ENCODE results near the gene C1orf226.

The C1orf226 gene

DNA sequence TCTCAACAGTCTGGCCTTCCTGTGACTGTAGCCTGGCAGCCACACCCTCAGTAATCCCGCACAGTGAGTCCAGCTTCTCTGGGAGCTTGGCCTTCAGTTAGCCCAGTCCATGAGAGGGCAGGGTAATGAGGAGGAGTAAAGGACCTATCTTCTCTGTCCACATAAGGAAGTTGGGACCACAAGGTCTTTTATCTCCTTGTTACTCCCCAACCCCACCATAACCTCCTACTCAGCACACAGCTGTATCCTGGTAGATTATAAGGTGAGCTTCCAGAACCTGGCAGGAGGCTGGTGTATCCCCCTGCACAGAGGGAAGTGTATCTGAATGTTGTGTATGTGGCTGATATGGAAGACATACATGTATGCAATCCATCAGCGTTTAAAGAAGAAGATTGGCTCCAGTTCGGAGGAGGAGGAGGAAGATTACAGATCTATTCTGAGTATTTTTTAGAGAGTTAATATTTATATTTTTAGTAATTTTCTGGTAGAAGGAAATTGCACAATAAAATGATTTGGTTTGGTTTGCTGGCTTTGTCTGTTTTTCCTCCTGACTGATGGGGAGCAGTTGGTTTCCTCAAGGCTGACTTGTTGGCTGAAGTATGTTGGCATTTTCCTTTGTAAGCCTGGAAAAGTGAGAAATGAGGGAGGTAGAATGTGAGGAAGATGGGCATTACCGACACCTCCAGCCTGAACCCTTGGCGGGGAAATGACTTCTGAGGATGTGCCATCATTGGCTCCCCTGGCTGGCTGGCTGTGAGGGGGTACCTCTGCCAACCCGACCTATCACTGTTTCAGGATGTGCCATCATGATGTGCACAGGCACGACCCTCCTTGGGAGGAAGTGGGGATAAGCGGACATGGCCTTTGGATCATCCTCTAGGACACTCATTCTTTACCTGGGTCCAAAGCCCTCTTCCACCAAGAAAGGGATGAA lies 5.0 kb downstream of the C1orf226 start:
- no peak for DNase-seq

DNA sequence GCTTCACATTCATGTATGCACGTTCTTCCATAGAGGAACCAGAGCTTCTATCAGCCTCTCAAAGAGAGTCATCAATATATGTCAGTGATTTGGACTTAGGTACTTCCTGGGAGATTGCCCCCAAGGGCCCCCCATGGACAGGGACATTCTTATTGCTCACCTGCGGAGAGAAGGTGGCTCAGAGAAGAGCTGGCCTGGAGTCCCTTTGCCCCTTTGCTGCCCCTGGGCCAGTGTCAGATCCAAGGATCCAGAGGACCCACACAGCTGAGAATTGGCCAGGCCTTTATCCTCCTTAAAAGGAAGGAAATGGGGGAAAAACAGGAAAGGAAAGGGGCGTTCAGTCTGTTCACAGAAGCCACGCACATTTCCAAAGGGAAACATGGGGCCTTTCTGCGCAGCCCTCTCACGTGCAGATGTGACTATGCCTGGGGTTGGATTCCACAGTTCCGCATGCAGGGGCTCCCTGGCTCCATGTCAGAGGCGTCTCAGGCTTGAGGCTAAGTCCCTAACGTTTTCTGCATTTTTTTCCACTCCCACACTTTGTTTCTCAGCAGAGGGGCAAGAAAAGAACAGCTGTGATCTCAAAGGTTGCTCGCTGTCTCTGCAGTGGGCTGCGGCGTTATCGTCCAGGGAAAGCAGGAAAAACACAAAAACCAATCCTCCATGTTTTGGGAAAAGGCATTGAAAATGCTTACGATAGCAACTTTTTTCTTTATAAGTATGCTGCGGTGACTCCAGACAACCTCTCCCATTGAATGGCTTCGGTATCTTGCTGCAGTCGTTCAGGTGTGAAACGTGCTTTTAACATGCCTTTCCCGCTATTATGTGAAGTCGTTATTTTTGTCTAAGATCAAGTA lies 5.9 kb downstream of the C1orf226 start:
- DNase-seq: no peak

DNA sequence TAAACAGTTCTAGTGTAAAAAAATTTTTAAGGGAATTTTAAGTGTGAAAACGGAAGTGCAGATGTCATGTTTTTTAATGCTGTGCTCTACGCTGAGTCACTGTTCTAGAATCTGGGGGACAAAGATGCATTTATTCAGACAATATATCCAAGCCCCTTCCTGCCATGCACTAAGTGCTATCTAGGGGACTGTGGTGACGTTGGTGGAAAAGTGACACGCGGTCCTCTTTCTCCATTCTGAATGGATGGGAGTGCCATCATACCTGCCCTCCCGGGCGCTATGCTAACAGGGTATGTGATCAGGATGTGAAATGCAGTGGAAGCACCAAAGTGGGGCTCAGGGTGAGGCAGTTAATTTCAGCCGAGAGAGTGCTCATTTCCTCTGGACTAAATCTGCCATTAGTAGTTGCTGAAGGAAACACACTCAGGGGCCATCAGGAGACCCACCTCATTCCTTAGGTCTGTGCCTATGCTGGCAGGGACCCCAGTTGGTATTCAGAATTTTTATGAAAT lies 6.6 kb downstream of the C1orf226 start:
- DNase-seq: no peak

DNA sequence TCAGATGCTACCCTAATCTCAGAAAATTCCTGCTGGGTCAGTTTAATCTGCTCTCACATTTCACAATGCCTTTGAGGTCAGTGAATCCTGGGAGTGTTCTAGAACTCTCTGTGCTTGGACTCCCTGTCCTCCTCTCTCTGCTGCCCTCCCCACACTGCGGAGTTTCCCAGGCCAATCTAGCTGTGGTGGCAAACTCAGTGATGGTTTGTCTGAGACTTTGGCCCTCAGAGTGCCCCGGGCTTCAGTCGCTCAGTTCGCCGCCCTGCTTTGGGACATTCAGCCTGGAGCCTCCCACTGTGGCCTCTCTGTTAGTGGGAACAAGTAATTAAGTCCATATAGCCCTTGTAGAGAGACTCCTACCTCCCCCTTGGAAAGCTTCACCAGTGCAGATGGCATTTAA lies 7.1 kb downstream of the C1orf226 start:
- no peak for DNase-seq

DNA sequence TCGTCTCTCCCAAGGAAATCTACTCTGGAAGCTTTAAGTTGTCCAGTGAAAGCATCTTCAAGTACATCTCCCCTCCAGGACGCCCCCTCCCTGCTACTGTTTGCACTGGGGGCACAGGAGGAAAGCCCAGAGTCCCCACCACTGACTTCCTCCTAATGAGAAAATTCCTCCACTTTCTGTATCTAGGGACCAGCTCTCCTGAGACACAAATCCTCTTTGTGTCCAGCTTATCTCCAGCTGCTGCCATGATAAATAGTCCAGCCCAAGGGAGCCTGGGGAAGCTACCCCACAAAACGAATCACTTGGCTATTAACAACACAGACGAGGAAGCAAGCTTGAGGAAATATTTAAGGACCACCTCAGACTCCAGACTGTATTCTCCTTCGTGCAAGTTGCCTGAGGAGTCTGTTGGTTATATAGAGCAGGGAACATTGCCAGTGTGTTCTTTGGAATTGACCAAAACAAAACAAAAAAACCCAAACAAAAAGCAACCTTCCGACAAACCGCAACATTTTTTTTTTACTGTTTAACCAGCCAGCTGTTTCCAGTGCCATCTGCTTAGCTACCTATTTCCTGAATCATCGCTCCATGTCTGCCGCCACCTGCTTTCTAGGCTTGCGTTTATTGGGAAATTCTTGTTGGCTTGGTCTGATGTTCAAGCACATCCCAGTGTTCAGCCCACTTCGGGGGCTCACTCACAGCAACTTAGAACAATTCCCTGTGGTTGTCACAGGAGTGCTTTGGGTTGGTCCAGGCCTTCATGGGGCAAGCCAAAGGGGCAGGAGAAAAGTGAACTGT lies 7.7 kb downstream of the C1orf226 start:
- DNase-seq: no peak

DNA sequence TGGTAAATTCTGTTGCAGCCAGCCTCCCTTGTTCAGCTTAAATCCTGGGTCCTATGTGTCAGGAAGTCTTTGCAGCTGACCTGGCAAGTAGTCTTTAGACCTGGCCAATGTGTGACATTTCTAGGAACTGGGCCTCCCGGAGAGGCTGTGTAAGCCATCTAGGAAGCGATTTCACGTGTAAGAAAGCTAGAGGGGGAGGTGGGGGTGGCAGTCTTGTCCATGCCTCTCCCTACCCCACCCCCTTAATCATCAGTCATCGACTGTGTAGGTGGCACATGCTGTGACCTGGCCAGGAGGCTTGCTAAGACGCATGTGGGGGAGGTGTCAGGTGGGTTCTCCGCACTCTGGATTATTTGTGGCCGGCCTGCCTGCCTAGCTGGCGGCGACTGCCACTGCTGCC lies 8.4 kb downstream of the C1orf226 start:
- DNase-seq: no peak

DNA sequence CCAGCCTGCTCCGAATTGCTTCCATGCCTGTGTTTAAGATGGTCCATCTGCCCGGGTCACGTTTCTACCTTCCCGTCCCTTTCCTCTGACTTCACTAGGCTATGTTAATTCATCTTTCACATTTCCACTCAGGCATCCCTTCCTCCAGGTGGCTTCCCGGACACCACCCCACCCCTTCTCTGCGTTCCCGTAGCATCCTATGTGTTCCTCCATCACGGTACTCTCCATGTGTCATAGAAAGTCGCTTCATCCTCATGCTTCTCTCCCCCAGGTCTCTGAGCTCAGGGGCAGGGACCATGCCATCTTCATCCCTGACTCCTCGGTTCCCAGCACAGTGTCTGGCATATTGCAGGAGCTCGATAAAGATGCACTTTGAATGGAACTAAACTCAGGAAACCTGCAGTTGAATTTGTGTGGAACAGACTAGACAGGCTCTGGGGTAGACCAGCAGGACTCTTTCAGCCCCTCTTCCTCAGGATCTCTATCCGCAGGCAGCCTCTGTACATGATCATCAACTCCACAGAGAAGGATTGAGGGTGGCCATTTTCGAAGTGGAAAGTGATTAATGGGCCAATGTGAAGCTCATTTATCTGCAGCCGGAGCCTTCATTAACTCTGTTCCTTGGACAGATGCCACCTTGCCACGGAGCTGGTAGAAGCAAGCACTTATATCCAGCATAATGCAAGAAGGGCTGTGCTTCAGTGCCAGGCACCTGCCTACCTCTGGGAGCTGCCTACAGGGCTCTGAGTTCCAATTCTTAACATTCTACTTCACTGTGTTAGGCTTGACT lies 9.1 kb downstream of the C1orf226 start:
- no peak for DNase-seq

DNA sequence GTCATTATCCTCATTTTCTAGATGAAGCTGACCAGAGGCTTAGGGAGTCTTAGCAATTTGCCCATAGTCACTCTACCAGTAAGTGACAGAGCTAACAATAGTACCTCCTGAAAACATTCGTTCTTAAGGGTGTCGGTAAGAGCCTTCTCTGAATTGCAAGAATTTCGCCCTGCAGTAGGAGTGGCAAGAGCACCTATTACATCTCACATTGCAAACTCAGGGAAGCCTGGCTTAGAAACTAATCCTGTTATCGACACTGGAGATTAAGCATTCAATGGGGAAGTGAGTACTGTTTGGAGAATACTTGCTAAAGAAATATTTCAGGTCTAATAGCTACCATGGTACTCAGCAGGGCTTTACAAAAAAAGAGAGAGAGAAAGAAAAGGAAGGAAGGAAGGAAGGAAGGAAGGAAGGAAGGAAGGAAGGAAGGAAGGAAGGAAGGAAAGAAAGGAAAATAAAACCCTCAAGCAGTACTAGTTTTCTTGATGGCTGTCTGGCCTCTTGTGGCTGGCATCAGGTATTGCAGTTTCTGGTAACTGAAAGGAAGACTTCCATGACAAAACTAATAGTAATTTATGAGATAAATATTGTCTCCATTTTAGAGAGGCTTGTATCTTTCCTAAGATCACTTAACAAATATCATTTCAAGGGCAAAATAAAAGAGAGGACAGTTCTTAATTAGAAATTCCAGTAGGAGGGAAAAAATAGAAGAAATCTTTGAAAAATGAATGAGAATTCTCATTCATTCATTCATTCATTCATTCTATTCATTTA lies 10.4 kb downstream of the C1orf226 start:
- DNase-seq: peak in 1 of 2 experiments; percentile 8

DNA sequence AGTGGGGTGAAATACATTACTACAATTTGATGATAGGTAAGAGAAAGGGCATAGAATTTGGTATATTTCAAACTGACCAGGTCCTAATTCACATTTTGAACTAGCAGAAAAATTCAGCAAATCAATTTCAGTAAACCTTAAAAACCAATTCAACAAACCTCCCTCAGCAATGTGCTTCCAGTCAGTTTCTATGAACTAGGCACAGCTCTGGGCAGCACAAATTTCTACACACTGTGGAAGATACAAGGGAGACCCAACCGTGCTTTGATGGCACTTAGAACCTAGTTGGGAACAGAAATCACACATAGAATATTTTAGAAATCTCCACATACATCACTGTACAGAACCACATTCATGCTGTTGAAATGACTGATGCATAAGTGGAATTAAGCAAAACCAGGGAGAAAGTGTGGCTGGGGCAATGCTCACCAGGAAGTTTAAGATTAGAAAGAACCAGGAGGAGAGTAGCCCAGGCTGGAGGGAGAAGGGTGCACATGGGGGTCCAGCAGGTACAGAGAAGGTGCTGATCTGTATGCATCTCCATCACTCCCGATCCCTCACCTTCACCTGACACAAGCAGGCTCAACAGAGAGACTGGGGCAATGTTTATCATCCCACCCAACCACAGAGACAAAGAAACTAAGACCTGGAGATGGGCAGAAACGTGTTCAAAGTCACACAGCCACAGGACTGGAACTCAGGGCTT lies 14.8 kb downstream of the C1orf226 start:
- no peak for DNase-seq

DNA sequence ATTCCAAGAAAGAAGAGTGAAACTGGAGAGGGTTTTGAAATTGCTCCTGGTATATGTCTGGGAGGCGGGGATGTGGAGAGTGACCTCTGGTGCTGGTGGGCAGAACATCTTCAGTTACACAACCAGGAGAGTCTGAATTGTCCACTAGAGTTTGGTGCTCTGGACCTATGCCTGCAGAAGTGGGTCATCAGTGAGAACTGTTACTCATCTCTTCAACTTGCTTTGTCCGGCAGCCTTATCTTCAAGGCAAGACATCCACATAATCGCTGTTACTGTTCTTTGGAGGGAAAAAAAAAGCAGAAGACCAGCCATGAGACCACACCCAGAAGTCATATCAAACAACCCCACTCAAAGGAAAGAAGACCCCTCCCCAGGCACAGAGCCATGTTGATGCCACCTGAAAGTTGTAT lies 15.5 kb downstream of the C1orf226 start:
- DNase-seq: no peak

DNA sequence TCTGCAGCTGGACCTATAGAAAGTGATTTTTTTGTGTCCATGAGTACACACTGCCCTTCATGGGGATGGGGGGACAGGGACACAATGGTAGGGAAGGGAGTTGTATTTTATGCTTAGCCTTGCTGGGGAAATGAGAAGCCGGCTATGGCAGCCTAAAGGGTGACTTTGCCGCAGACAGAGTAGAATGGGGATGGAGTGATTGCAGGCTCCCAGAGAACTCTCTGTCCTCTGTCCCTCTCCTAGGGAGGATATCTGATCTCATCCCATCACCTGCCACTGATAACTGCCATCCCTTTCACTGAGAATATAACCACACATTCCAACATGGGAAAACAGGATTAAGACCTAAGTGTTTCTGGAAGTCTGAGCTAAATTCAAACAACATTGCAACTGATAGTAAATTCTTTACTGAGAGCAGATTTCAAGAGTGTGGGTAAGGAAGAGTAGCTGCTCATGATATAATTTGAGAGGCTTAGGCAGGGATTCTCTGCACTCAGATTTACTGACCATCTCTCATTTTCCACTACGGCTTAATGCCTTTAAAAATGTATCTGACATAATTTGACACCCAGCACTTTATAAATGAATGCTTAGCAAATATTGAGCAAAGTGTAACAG lies 16.5 kb downstream of the C1orf226 start:
- no peak for DNase-seq

DNA sequence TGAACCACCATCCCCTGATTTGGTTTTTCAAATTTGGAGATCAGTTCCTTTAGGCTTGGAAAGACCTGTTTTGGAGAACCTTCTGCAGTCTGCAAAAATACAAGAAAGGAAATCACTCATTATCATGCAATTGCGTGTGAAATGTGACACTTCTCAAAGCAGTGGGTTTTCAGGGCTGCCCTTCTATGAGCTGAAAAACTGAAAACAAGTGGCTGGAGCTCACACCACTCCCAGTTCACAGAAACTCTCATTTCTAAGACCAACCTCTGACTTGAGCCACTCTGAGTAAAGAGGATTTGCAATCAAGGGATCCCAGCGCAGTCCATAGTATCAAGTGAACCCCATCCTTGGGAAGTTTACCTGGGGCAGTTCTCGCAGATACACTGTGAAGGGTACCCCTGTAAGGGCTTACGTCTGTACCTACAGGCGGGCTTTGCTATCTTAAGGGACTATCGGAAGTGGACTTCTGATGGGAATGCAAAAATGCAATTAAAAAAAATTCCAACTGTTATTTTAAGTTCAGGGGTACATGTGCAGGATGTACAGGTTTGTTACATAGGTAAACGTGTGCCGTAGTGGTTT lies 17.6 kb downstream of the C1orf226 start:
- DNase-seq: no peak

DNA sequence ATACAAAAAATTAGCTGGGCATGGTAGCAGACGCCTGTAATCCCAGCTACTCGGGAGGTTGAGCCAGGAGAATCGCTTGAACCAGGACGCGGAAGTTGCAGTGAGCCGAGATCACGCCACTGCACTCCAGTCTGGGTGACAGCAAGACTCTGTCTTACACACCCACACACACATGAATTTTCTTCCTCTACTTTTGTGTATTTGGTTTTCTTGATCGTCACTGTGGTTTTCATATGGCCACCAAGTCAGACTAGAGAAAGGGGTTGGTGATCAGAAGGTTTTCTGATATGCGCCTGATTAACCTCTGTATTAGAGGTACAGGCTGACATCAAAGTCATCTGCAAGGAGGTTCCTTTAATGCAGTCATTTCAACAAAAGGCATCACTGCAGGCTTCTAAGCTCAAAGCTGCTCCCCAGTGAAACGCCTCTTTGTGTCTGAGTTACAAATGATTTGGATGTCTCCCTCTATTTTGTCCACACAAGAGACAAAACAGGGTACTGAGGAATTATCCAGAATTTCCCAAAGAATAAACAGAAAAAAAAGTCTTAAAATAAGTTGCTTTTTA lies 19.3 kb downstream of the C1orf226 start:
- no peak for DNase-seq

DNA sequence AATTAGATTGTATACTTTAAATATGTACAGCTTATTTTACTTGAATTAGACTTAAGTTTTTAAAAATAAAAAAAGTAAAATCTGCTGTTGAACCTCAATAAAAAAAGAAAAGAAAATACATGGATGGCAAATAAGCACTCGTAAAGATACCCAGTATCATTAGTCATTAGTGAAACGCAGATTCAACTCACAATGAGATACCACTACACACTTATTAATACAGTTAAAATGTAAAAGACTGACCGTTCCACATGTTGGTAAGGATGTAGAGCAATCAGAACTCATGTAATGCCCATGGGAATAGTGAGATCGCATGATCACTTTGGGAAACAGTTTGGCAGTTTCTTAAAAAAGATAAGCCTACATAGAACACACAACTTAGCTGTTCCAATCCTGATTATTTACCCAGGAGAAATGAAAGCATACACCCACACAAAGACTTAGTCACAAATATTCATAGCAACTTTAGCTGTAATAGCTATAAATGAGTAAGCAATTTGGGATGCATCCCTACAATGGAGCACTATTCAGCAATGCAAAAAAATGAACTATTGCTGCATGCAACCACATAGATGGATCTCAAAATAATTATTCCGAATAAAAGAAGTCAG lies 23.1 kb downstream of the C1orf226 start:
- no peak for DNase-seq

DNA sequence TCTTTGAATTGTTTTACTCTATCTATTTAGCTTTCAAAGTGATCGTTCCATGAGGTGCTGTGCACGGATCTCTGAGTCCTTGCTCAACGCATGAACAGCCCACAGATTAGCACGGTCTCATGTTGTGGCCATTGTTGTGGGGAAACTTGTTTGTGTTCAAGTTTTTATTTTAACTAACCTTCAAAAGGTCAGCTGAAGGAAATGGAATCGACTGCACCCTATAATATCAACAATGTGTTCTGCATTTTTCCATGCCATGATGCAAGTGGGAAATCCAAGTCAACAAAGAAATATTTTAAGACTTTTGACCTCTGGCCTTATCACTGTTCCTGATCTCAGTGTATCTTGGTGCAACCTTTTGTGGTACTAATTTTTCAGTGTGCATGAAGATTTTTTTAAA lies 24.3 kb downstream of the C1orf226 start:
- DNase-seq: no peak

DNA sequence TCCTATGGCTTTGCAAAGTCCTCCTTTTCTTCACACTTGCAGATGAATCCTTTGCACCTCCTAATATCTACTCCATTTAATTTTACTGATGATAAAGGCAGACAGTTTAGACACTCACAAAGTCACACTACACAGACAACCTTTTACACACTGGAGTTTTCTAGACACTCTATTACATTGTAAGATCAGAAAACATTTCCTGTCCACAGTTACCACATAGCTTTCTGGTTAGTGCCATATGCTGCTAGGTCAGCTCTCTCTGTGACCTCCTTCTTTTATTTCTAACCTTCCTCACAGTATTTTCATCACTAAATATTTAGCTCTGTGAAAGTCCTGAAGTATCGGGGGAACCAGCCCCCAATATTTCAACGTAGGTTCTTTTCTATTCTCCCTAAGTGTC lies 25.3 kb downstream of the C1orf226 start:
- no peak for DNase-seq

DNA sequence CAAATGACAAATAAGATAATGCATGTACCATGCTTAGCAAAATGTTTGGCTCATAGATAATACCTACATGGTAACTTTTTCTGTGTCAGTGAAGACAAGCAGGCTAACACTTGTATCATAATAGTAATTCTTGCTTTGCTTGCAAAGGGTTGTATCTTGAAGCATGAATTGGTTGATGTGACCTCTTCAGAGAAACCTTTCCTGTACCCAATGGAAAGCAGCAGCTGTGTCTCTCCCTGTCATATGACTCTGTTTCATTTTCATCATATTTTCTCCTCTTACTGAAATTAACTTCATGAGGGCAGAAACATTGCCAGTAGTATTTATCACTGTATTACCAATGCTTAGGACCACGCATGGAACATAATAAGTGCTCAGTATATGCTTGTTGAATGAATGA lies 26.0 kb downstream of the C1orf226 start:
- no peak for DNase-seq

DNA sequence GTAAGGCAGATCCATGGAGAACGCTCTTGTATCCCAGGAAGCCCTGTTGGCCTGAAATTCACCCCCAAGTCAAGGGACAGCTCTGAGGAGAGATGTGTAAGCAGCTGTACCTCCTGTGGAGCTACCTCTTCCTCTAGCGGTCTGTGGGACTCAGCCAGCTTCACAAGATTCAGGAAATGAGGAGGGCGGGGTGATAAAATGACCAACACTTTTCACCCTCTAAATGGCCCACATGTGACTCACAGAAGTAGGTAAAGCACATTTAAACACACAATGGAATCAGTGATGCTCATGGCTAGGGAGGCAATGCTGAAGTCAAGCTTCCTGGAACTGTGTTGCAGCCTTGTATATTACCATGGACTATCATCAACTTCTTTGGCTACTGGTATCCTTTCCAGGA lies 30.5 kb downstream of the C1orf226 start, which contains the start of gene SH2D1B:
TSS of gene SH2D1B (minus strand) at position 135 of the 400 bp plus-strand sequence. CDS start at position 15, 120 bp downstream.
- no peak for DNase-seq

DNA sequence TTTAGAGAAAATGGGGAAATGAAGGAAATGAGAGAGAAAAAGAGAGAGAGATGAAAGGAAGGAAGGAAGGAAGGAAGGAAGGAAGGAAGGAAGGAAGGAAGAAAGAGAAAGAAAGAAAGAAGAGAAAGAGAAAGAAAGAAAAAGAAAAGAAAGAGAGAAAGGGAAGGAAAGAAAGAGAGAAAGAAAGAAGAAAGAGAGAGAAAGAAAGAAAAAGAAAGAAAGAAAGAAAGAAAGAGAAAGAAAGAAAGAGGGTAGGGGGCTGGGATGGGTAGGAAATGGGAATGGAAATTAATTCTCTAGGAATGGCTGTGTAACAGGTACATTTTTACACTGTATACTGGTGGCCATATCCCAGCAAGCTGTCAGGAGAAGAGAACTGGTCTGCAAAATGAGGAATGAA lies 34.7 kb downstream of the C1orf226 start:
- DNase-seq: no peak
